T1000 (cell line): Measurements from ENCODE around the gene ZBTB7C.

Source experiments
- DNase-seq: peaks from one replicate; lab custom pipeline; 2025; ENCODE audit warnings: mixed read lengths; lab: John Stamatoyannopoulos, UW

ZBTB7C gene

DNA sequence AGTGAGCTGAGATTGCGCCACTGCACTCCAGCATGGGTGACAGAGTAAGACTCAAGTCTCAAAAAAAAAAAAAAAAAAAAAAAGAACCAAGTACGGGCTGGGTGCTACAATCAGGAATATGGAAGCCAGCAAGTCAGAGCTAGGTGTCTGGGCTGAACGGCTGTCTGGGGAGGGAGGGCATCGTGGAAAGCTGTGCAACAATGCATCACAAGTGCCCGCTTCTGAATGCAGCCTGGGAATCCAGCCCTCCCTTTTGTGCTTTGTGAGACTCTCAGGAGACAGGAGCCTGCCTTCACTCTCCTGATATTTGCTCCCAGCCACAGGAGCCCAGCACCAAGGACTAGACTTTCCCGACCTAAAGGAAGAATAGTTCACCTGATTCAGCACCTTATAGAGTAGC lies 353.8 kb downstream of the ZBTB7C start:
- DNase-seq, result no peak

DNA sequence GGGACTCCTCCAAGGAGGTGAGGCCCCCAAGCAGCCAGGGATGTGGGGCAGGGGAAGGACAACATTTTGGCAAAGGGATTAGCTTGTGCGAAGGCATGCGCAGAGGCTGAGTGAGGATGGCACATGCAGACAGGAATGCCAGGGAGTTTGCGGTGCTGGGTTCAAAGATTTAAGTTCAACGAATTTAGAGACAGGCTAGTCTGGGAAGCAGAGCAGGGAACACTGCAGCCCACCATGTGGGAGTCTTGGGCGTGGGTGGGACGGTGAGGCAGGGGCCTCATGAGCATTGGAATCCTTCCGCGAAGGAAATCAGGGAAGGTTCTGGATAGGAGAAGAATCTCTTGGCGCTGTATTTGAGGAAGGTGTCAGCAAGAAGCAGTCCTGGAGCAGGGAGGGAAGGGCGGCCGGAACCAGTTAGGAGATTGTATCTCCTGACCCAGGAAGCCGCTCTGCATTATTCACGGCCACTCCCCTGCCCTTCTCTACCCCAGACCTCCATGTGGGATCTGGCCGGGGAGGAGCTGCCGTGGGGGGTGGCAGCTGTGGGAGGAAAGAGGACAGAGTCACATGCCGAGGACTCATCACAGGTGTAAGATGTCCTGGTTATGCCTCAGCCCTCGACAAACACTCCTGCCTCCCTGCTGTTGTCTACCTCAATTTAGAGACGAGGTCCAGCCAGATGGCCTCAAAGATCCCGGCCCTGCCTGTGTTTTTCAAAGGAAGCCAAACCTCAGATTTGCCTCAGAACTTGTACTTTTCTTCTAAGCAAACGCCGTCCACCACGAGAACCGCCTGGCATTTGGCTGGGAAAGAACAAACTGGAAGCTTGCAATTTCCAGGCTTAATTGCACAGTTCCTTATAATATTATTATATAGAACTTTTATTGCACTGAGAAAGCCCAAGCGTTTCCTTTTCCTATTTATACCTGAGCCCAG lies 355.0 kb downstream of the ZBTB7C start:
- DNase-seq, result no peak

DNA sequence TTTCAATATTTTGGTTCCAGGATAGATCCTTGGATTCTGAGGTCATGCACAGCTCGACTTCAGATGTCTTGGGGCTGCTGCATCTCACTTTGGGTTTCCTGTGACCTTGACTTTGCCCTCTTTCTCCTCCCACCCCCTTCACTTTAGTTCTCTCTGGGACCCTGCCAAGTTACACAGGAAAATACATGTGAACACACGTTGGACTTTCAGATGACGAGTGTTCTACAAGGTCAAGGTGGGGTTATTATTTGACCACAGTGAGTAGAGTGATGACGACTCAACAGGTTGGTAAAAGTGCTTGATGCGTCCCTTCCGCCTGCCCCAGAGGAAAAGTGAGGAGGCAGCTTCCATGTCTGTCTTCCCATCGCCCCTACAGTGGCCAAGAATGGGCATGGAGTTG lies 356.3 kb downstream of the ZBTB7C start:
- DNase-seq, result no peak

DNA sequence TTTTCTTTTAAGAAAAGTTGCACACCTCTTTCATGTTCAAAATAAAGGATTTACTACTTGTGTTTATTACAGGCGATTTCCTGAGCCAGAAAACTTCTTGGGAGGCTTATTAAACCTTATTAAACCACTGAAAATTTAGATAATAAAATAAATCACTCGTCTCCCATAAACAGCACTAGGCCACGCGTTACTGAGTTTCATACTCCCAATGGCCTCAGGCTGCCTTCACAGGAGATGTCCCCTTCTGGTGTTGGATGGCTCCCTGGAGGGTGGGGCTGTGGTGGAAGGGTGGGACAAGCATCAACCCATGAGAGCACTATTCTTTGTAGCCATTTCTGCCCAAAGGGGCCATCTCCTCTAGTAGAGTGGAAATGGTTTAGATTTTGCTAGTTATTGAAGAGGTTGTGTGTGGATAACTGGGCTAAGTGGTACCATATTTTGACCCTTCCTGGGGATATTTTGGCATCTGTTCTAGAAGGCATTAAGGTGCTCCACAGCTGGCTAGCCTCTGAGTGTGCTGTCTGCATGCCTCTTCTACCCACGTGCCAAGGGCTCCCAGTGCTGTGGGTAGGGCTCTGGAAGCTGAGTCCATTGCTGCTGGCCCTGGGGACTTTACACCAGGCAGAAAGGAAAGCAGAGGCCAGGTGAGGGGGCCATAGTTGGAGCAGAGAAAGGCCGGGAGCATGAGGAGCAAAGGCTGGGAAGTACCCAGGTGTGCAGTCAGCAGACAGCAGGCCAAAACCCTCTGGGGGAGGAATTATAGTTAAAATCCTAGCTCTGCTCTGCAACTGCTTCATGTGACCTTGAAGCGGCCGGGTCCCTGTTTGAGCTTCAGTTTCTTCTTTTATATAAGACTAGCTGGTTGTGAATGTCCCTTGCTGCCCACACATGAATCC lies 357.0 kb downstream of the ZBTB7C start:
- DNase-seq, result no peak

DNA sequence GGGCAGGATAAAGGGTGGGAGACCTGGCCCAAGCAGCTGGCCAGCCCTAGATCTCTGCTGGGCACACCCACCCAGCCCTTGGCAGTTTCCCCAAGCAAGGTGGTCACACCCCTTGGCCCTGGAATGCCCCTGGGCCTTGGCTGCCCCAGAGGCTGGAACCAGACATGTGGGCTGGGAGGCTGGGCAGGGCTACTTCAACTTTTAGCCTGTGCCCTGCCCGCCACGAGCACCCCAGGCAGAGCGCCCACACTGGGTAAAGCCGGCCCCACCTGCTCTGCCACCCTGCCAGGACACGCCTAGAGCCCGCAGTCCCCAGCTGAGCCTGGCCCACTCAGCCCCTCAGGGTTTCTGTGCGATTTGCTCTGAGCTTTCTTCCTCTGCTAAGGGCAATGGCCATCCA lies 359.0 kb downstream of the ZBTB7C start:
- DNase-seq, result no peak

- no peak for DNase-seq
Observed at GRCh38 chr18:48049757-48050156, 359.4 kb downstream of the ZBTB7C start.

- DNase-seq, result no peak
Observed at GRCh38 chr18:48048251-48048650, 360.9 kb downstream of the ZBTB7C start.

- DNase-seq, result no peak
Observed at GRCh38 chr18:48046843-48047242, 362.3 kb downstream of the ZBTB7C start.

DNA sequence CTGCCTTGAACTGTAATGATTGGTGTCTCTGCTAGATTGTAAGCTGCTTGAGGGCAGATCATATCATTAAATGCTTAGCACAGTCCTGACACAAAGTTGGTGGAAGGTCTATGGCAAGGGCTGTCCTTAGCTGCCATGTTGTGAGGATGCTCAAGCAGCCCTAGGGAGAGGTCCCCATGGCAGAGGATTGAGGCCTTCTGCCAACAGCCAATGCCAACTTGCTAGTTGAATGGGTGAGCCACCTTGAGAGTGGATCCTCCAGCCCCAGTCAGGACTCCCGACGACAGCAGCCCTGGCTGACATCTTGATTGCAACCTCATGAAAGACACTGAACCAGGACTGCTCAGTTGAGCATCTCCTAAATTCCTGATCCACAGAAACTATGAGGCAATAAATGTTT lies 363.4 kb downstream of the ZBTB7C start:
- no peak for DNase-seq

DNA sequence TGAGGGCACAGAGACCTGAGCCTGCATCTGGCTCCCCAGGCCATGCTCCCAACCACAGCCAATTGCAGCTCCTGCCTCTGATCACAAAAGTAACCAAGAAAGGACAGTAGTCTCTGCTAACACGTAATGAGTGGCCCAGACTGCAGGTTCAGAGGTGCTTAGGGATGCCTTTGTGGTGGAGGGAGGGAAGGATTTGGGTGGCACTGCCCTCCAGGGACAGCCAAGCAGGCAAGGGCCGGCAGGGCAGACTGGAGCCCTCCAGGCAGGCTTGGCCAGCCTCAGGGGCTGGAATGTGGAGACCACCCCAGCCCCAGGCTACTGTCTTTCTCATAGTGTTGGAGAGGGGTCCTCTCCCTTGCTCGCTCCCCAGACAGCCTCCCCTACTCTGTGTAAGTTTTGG lies 364.2 kb downstream of the ZBTB7C start:
- DNase-seq, result no peak

DNA sequence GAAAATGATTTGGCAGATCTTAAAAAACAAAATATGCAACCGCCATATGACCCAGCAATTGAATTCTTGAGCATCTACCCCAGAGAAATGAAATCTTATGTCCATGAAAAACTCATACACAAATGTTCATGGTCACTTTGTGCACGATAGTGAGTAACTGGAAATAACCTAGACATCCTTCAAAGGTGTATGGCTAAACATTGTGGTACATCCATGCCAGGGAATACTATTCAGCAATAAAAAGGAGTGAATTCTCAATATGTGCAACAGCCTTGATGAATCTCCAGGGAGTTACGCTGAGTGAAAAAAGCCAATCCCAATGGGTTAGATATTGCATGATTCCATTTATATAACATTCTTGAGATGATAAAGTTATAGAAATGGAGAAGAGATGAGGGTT lies 366.0 kb downstream of the ZBTB7C start:
- DNase-seq, result no peak

GRCh38 chr18:48042431-48042830 lies 366.8 kb downstream of the ZBTB7C start:
- no peak for DNase-seq

GRCh38 chr18:48040457-48041110 lies 368.6 kb downstream of the ZBTB7C start:
- DNase-seq, result no peak

DNA sequence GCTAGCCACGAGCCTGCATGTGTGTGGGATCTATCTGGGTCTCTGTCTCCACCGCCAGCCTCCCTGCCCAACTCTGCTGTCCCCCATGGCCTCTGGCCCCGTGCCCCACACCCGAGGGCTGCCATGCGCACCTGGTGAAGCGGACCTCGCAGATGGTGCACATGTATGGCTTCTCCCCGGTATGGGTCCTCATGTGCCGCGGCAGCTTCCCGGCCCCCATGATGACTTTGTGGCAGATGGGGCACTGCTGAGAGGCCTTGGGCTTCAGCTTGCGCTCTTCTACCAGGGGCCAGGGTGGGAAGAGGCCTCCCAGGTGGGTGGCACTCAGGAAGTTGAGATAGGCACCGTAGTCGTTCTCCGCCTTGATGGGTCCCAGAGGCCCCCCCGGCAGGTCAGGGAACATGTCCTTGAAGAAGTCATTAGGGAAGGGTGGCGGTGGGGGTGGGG lies 369.4 kb downstream of the ZBTB7C start:
- DNase-seq, result no peak

DNA sequence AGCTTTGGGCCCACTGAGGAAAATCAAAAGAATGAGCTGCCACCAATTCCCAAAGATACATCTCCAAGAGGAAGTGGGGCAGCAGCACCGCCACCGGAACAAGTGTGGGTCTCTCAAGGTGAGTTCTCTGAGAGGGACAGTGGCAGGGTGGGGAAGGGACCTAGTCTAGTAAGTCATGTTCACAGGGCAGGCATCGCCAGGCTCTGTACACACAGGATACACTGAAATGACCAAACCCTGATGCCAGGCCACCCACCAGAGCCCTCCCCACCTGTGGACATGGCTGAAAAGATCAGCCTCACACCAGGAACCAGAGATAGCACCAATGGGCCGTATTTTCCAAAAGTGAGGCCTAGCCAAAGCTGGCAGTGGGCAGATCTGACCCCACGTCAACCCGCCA lies 370.5 kb downstream of the ZBTB7C start:
- DNase-seq, result no peak

GRCh38 chr18:48037481-48038271 lies 371.5 kb downstream of the ZBTB7C start:
- DNase-seq, result no peak

DNA sequence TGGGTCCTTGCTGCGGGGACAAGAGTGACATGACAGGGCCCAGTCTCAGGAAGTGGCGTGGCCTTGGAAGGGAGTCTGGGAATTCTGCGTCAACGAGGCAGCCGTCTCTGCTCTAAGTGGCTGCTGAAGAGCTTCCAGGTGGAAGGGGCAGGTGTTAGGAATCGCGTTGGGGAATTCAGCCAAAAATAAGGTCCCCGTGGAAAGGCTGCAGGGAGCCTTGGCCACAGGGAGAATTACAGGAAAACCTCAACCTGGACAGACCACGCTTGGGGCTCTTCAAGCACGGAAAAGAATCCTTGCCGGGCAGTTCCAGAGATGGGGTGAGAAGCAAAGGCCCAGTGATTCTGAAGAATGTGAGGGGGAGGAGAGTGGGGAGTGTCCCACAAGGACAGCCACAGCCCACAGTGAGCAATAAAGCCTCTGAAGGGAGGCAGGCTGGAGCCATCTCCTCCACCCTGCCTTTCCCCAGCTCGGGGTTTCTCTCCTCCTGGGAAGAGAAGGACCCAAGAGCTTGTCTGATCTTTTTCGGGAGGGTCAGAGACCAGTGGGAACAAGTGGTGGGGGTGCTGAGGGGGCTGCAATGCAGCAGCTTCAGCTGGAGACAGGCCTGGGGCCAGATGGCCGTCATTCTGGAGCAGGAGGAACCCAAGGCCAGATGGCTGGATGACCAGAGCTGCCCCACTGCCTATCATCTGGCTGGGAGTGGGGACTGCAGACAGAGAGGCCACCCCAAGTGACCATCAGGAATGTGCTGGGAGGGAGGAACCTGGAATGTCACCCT lies 372.4 kb downstream of the ZBTB7C start:
- DNase-seq, result no peak

GRCh38 chr18:48036226-48036625 lies 373.0 kb downstream of the ZBTB7C start:
- DNase-seq, result no peak

DNA sequence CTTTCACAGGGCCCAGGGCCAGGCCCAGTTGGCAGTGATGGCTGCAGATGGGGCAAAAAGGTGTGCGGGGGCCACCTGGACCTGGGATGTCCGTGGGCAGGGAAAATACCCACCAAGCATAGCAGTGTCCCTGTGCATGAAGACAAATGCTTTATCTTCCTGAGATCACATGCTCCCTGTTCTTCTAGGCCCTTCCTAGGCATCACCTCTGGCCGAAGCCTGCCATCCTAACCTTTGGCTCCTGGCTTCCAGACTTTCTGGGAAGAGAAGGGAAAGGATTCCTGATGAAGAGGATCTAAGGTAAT lies 373.7 kb downstream of the ZBTB7C start:
- DNase-seq, result no peak

DNA sequence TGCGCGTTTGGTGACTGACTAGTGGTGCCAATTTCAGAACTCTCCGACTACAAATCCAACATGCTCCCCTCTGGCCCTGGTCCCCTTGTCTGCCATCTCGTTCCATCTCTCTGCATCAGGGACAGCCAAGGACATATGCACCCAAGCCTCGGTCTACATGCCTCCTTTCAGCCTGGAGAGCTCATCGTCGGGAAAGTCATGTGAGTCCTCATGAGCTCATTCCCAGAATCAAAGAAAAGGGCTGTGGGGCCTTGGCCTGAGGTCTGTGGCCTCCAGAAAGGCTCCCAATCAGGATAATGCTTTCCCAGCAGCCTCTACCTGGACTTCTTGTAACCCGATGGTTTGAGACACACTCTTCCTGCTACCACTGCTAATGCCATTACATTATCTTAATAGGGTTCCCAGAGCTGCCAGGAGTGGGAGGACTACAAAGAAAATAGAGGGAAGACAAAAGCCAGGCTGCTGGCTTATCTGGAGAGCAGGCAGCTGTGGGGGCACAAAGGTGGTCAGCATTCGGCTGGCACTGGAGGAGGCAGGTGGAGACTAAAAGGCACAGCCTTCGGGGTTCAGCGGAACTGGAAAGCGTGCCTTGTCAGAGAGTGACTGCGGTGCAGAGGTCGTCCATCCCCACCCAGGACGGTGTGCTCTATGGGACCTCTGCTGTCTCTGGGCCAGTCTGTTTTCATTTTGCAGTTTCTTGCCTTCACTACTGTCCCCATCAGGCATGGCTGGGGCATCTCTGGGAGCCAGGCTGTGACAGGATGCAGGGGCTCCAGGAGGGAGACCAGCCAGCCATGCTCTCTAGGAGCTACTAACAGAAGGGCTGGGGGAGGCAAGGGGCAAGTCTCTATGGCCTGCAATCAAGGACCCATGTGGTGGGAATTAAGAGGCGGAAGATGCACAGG lies 374.3 kb downstream of the ZBTB7C start:
- DNase-seq, result no peak
